Fibroblast of lung (primary cell): ENCODE measurements around the gene DPP10. TPM values are rescaled to one million over a fixed set of nuclear protein-coding genes. Genes with fewer than 3 reads are reported as not detected.
"Not testable (repeated sequence)": the region's sequence is repeated elsewhere in the genome, so short reads cannot be mapped to it uniquely, and the experiment has no call there.

Experiments used
- DNase-seq, 2 donors: peaks; one replicate each; pipeline versions ENCODE4 v3.0.0 to v3.0.0-alpha.2; 2010; ENCODE audit warnings: low read depth in 2 of 2
- H2AFZ ChIP-seq: 2 replicates; pipeline ENCODE4 v1.5.1; 2012; ENCODE audit warnings: low read length, control low read depth, inconsistent platforms
- H3K27ac ChIP-seq: 2 replicates; pipeline ENCODE4 v1.5.1; 2011; ENCODE audit warnings: low read length, control low read depth; ENCODE audit not compliant: insufficient read depth
- H3K27me3 ChIP-seq: 2 replicates; pipeline ENCODE4 v1.5.1; 2011; ENCODE audit warnings: mild to moderate bottlenecking, low read length; ENCODE audit not compliant: control insufficient read depth, insufficient read depth
- H3K36me3 ChIP-seq: 2 replicates; pipeline ENCODE4 v1.5.1; 2011; ENCODE audit warnings: low read length; ENCODE audit not compliant: control insufficient read depth, insufficient read depth
- H3K4me1 ChIP-seq: 2 replicates; pipeline ENCODE4 v1.5.1; 2011; ENCODE audit warnings: low read length; ENCODE audit not compliant: control insufficient read depth, insufficient read depth; ENCODE audit errors: extremely low read depth
- H3K4me2 ChIP-seq: 2 replicates; pipeline ENCODE4 v1.5.1; 2011; ENCODE audit warnings: low read length, control low read depth; ENCODE audit not compliant: insufficient read depth; ENCODE audit errors: extremely low read depth
- H3K4me3 ChIP-seq, 4 experiments: fragments of 200-600 bp in 1 of 4; sonication (generic) in 1 of 4; replicated peaks in 1 of 4; 2 replicates each; pipeline ENCODE4 v1.5.1; 2011 to 2016; ENCODE audit warnings: low read length in 4 of 4, low read depth in 3 of 4, mild to moderate bottlenecking in 3 of 4, control low read depth in 2 of 4, inconsistent platforms in 1 of 4, mixed read lengths in 1 of 4; ENCODE audit not compliant: insufficient read depth in 1 of 4; ENCODE audit errors: control extremely low read depth in 1 of 4
- H3K79me2 ChIP-seq: 2 replicates; pipeline ENCODE4 v1.5.1; 2012; ENCODE audit warnings: mild to moderate bottlenecking, low read length, inconsistent platforms; ENCODE audit not compliant: control insufficient read depth, insufficient read depth
- H3K9ac ChIP-seq: 2 replicates; pipeline ENCODE4 v1.5.1; 2011; ENCODE audit warnings: mild to moderate bottlenecking, low read length, control low read depth; ENCODE audit not compliant: insufficient read depth
- H3K9me3 ChIP-seq: 2 replicates; pipeline ENCODE4 v1.5.1; 2012; ENCODE audit warnings: low read depth, low read length; ENCODE audit not compliant: control insufficient read depth, insufficient read depth
- H4K20me1 ChIP-seq: 2 replicates; pipeline ENCODE4 v1.5.1; 2011; ENCODE audit warnings: low read length; ENCODE audit not compliant: control insufficient read depth, insufficient read depth; ENCODE audit errors: extremely low read depth
- EZH2 ChIP-seq: IDR thresholded peaks from 2 replicates; pipeline ENCODE4 v1.5.1; 2012; ENCODE audit warnings: low read length, control low read depth, mild to moderate bottlenecking; ENCODE audit errors: missing control alignments
- polyA plus RNA-seq, 2 donors: library from polyadenylated mRNA; depleted of rRNA in 1 of 2; stranded (reverse) in 1 of 2; unstranded in 1 of 2; fragments of >200 nt; gene quantifications; 2 replicates each; pipeline ENCODE4 v1.2.1, GENCODE V29; 2011 to 2012; ENCODE audit warnings: missing spikeins in 1 of 2
- total RNA-seq: library from RNA; depleted of rRNA; stranded (reverse); fragments of >200 nt; gene quantifications from 2 replicates; pipeline ENCODE4 v1.2.1, GENCODE V29; 2014
- TF ChIP-seq, protein P1 (sequence below), 2 donors: IDR thresholded peaks in 1 of 2; conservative IDR thresholded peaks in 1 of 2; 1 replicate in 1 of 2; 2 replicates in 1 of 2; pipeline ENCODE4 v1.5.1; 2011 to 2012; ENCODE audit warnings: low read length in 2 of 2, control low read depth in 1 of 2, inconsistent platforms in 1 of 2, low read depth in 1 of 2, mild to moderate bottlenecking in 1 of 2

The DPP10 gene
- total and polyA plus RNA-seq, 2 donors (not counting 1 experiment from before 2014, with no cell fraction given), result not detected

DNA sequence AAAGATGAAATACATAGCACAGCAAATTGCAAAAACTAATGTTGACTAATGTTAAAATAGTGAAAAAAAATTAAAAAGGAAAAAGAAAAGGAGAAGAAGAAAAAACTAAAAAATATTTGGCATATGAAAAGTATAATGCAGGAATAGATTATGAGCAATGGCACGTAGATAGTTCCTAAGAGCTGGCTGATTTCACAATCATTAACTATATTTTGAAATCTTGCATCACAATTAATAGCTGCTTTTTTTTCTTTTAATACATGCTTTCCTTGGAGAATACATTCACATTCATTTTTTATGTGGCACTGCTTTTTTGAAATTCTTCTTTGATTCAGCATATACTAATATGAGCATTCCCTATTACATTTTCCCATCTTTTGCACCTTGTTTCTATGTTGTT, 299.8 kb downstream of the DPP10 start:
- TF ChIP-seq, protein P1, sequence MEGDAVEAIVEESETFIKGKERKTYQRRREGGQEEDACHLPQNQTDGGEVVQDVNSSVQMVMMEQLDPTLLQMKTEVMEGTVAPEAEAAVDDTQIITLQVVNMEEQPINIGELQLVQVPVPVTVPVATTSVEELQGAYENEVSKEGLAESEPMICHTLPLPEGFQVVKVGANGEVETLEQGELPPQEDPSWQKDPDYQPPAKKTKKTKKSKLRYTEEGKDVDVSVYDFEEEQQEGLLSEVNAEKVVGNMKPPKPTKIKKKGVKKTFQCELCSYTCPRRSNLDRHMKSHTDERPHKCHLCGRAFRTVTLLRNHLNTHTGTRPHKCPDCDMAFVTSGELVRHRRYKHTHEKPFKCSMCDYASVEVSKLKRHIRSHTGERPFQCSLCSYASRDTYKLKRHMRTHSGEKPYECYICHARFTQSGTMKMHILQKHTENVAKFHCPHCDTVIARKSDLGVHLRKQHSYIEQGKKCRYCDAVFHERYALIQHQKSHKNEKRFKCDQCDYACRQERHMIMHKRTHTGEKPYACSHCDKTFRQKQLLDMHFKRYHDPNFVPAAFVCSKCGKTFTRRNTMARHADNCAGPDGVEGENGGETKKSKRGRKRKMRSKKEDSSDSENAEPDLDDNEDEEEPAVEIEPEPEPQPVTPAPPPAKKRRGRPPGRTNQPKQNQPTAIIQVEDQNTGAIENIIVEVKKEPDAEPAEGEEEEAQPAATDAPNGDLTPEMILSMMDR (conservative IDR thresholded peaks at IDR 0.05 in 1 of 2, IDR thresholded peaks at IDR 0.05 in 1 of 2; ENCODE audit: low read depth in 1 of 2, low read length in 2 of 2), result no peak
- TF ChIP-seq EZH2, result no peak
- no peaks in the 10 kb centered on the region for H3K27me3 ChIP-seq
- DNase-seq, result no peak
- no peak overlapping the region for H3K4me2 ChIP-seq
- H3K36me3 ChIP-seq, result no peaks in the 10 kb centered on the region
- no peaks in the 10 kb centered on the region for H3K9me3 ChIP-seq
- no peaks in the 10 kb centered on the region for H3K4me1 ChIP-seq
- no peak overlapping the region for H3K9ac ChIP-seq
- H3K27ac ChIP-seq, result no peak overlapping the region
- no peak overlapping the region for H3K4me3 ChIP-seq
- H2AFZ ChIP-seq, result no peak overlapping the region
- no peaks in the 10 kb centered on the region for H3K79me2 ChIP-seq
- H4K20me1 ChIP-seq, result no peaks in the 10 kb centered on the region

DNA sequence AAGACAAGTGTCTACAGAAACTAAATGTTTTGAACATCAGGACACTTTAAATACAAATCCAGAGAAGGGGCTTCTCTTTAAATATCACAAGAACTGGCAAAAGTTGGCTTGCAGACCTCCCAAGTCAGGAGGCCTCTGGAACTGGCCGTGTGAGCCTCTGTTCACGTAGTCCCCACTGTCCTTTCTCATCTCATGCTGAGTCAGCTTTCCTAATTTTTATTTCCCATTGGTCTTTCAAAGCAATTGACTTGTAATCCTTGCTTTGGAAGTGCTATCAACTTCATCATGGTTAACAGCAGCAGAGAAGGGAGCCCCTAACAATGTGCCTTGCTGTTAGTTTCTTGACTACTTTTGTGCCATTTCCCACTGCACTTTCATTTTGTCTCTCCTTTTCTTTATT, 303.3 kb downstream of the DPP10 start:
- Histone ChIP-seq H3K27me3 (no peaks in the 10 kb centered on the region), H3K27ac (no peak overlapping the region), H3K4me1 (no peaks in the 10 kb centered on the region), H4K20me1 (no peaks in the 10 kb centered on the region), H3K9ac (no peak overlapping the region), H3K9me3 (no peaks in the 10 kb centered on the region), H2AFZ (no peak overlapping the region), H3K36me3 (no peaks in the 10 kb centered on the region), H3K4me3 (no peak overlapping the region), H3K4me2 (no peak overlapping the region), H3K79me2 (no peaks in the 10 kb centered on the region)
- no peak for DNase-seq
- no peak for TF ChIP-seq EZH2
- TF ChIP-seq, protein P1 (conservative IDR thresholded peaks at IDR 0.05 in 1 of 2, IDR thresholded peaks at IDR 0.05 in 1 of 2; ENCODE audit: low read depth in 1 of 2, low read length in 2 of 2), result no peak

DNA sequence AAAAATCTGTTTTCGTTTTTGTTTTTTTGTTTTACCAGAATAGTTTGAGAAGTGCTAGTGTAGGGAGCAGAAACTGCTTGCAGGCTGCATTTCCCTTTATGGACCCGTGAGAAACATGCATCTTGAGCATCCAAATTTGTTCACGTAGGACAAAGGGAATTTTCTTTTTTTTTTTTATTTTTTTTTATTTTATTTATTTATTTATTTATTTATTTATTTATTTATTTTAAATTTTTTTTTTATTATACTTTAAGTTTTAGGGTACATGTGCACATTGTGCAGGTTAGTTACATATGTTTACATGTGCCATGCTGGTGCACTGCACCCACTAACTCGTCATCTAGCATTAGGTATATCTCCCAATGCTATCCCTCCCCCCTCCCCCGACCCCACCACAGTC, 305.7 kb downstream of the DPP10 start:
- H3K4me2 ChIP-seq, H3K9ac ChIP-seq, H3K79me2 ChIP-seq, H3K27ac ChIP-seq, H4K20me1 ChIP-seq, H3K4me3 ChIP-seq, DNase-seq, H3K4me1 ChIP-seq, H3K9me3 ChIP-seq, H3K27me3 ChIP-seq, H2AFZ ChIP-seq, H3K36me3 ChIP-seq: not testable (repeated sequence)
